Stimulated activated CD4-positive, alpha-beta T cell treated with anti-CD3 and anti-CD28 coated beads, TNF-alpha, amount 100 ng/mL, for 48 hours (primary cell): ENCODE data around the gene TMEM132D.
"Not testable (repeated sequence)": the region's sequence is repeated elsewhere in the genome, so short reads cannot be mapped to it uniquely, and the experiment has no call there.

Experiments used
- DNase-seq, 3 donors: peaks; one replicate each; pipeline ENCODE4 v3.0.0-alpha.2; 2020; ENCODE audit warnings: low read depth in 3 of 3

The TMEM132D gene

GRCh38 chr12:129589503-129589902, 314.3 kb downstream of the TMEM132D start:
- no peak for DNase-seq

- no peak for DNase-seq
Measured at GRCh38 chr12:129588142-129588541, 315.7 kb downstream of the TMEM132D start.

- DNase-seq, result no peak
Measured at GRCh38 chr12:129585296-129585695, 318.5 kb downstream of the TMEM132D start.

- no peak for DNase-seq
Measured at GRCh38 chr12:129579879-129580278, 323.9 kb downstream of the TMEM132D start.

- no peak for DNase-seq
Measured at GRCh38 chr12:129571901-129572494, 331.8 kb downstream of the TMEM132D start.

GRCh38 chr12:129570796-129571400, 332.9 kb downstream of the TMEM132D start:
- no peak for DNase-seq

GRCh38 chr12:129566800-129567199, 337.0 kb downstream of the TMEM132D start:
- no peak for DNase-seq

GRCh38 chr12:129564768-129565167, 339.1 kb downstream of the TMEM132D start:
- DNase-seq, result no peak

- no peak for DNase-seq
Measured at GRCh38 chr12:129563266-129563665, 340.6 kb downstream of the TMEM132D start.

- no peak for DNase-seq
Measured at GRCh38 chr12:129561304-129561703, 342.5 kb downstream of the TMEM132D start.

- no peak for DNase-seq
Measured at GRCh38 chr12:129559776-129560175, 344.0 kb downstream of the TMEM132D start.

GRCh38 chr12:129558036-129558435, 345.8 kb downstream of the TMEM132D start:
- no peak for DNase-seq

- no peak for DNase-seq
Measured at GRCh38 chr12:129556082-129556481, 347.7 kb downstream of the TMEM132D start.

- DNase-seq, result no peak
Measured at GRCh38 chr12:129552996-129553750, 350.7 kb downstream of the TMEM132D start.

- DNase-seq, result no peak
Measured at GRCh38 chr12:129551441-129551840, 352.4 kb downstream of the TMEM132D start.

GRCh38 chr12:129550353-129550752, 353.5 kb downstream of the TMEM132D start:
- no peak for DNase-seq

- no peak for DNase-seq
Measured at GRCh38 chr12:129549656-129550055, 354.2 kb downstream of the TMEM132D start.

- DNase-seq, result not testable (repeated sequence)
Measured at GRCh38 chr12:129549020-129549419, 354.8 kb downstream of the TMEM132D start.

GRCh38 chr12:129544716-129545115, 359.1 kb downstream of the TMEM132D start:
- DNase-seq, result no peak

- no peak for DNase-seq
Measured at GRCh38 chr12:129540954-129541353, 362.9 kb downstream of the TMEM132D start.

GRCh38 chr12:129540249-129540648, 363.6 kb downstream of the TMEM132D start:
- no peak for DNase-seq

- not testable (repeated sequence) for DNase-seq
Measured at GRCh38 chr12:129538724-129539335, 365.0 kb downstream of the TMEM132D start.

GRCh38 chr12:129538137-129538536, 365.7 kb downstream of the TMEM132D start:
- DNase-seq, result no peak
